GM21723 (cell line): Measurements from ENCODE around the gene KIF26B.

Experiments used
- ATAC-seq: cut with Tn5 transposase; IDR thresholded peaks from one replicate; pipeline ENCODE4 v1.9.1; 2021; ENCODE audit warnings: mild to moderate bottlenecking, moderate library complexity; ENCODE audit not compliant: unreplicated experiment

The KIF26B gene

DNA sequence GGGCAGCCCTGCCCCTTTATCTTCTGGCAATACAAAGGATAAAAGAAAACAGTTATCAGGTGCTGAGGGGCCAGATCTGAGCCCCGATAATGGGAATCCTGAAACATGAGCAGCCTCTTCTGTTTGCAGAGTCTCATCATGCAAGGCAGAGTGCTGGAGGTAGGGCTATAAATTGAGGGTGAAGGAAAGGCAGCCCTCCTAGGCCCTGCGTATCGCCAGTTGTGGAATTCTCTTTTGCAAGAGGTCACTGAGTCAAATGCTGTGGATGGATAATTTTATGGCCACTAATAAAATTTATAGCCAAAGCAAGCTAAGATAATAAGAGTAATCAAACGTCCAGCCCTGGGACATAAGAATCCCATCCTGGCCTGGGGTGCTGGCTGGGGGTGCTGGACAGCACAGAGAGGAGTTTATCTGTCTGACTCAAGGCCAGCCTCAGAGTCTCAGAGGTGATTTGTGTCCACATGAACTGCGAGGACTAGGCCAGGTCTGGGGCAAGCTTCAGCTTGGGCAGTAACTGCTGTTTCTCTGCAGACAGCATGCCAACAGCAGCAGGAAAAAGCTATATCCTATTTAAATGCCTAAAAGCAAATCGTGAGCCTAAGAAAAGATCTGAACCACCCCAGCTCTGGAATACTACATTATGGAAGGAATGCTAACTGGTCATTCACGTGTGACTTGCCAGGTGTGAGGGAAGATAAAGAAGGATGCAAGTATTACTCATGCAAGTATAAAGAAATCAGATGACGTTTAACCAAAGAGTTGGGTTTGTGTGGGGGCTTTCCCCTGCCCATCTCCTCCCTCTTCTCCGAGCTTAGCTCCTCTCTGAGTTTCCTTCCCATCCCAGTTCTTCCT is 254.8 kb downstream of the KIF26B start:
- no peak for ATAC-seq

DNA sequence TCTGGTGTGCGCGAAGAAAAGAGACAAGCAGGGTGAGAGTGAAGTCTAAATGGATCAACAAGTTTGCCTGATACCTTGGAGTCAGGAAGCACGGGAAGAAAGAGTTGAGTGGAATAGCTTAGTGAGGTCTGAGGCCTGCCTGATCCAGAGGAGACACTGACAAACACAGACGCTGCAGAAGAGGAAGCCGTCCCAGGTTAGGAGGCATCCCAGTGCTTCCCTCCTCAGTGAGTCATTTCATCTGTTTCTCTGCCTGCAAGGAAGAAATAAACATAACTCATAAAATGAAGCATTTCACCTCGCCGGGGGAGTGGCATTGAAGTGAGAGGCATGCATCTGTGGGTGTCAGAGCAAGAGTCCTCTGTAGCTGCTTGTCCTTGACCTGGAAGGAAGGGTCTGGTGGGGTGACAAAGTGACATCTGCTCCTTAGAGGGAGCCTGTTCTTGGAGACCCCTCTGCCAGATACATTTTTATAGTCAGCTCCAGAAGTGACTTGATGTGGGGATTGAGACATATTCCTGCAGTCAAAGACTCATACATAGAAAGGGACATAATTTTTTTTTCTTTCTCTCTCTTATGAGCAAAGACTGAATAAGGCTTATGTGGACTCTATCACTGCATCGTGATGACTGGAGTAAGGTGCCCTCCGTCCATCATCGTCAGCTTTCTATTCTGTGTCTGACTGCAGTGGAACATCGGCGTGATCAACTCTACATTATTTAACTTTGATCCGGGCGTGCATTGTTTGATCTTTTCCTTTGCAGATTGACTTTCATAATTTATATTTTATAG is 256.7 kb downstream of the KIF26B start:
- ATAC-seq: no peak

DNA sequence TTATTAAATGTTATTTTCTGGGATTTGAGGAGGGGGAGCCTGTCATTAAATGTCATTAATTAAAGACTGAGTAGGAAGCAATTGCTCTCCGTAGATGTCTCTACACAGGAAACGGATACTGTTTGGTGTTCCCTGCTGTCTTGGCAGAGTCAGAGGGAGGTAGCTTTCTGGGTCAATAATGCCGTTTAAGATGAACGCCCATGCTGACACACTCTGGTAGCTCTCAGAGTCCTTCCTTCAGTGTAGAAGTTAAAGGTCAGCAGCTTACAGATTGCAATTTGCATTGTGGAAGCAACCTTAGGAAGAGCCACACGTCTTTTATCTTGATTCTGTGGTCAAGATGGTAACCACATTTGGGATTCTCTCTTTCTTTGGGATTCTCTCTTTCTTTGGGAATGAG is 257.5 kb downstream of the KIF26B start:
- no peak for ATAC-seq

DNA sequence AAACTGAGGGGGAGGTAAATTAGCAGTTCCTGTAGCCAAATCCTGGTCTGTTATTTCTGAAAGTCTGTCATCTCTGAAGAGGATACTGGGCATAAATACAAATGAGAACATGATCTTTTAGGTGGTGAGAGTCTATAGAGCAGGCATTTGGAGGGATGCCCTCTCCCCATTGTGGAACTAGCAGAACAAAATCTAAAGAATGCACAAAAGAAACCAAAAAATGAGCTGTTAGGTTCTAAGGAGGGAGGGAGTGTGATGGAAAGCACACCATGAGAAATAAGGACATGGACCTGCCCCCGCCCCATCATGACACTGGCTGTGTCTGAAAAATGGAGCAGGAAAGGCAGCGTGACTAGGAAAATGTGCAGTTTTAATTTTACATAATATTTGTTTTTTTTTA is 262.0 kb downstream of the KIF26B start:
- no peak for ATAC-seq

DNA sequence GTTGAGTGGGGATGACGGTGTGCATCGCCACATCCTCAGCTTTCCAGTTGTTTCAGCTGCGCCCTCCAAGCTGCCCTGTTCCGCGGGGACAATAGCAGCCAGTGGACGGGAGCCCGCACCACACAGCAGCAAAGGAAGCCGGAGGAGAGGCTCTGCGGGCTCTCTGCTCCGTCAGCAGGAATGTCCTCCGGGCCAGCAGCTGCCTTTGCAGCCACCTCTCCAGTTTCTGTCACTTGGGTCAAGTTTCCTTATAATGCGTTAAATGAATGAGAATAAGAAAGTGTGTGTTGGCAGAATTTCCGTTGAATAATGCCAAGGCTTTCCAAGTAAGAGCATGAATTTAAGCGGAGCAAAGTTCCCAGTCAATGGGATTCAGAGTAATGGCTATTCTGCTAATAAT is 263.3 kb downstream of the KIF26B start:
- ATAC-seq: no peak

DNA sequence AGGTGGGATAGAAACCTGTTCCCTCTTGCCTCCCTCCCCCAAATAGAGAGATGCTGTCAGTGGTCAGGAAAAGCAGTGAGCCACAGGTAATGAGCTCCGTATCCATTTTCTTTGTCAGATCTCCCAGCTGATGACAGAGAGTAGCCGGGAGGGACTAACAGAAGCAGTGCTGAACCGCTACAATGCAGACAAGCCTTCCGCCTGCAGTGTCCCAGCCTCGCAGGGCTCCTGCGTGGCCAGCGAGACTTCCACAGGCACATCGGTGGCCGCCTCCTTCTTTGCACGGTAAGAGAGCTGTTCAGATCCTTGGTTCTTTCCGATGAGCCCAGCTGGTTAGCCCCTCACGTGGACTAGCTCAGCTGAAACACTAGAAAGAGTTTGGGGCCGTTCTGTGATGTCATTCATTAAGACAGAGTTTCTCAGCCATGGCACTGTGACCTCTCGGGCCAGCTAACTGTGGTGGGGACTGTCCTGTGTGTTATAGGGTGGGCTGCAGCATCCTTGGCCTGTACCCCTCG is 264.7 kb downstream of the KIF26B start:
- no peak for ATAC-seq

DNA sequence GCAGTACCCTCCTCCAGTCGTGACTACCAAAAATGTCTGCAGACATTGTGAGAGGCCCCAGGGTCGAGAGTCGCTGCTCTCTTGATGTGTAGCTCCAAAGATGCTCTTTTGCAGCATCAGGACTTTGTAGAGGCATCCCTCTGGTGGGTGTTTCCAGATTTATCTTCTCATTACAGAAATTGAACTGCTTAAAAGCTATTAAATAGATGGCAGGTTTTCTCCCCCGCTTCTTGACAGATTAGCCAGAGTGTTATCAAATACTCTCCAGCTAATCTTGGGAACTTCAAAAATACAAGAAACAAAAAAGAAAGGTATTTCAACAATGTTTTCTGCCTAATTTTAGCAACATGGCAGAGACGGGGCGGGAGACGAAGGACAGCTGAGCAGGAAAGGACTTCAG is 265.2 kb downstream of the KIF26B start:
- ATAC-seq: no peak

DNA sequence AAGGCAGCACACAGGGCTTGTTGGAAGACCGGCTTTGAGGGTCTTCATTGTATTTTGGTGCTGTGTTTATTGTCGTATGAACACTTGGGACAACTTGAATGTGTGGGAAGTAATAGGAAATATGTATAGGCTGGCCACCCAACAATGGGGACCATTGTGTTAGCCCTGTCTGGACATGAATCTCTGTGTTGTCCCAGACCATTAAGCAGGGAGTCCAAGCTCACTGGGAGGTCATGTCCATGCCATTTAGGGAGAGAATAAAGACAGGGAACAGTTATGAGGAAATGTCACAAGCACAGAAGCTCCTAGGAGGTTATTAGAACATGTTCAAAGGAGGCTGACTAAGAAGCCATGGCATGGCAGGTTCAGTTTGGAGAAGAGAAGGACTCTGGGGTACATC is 266.1 kb downstream of the KIF26B start:
- ATAC-seq: no peak

DNA sequence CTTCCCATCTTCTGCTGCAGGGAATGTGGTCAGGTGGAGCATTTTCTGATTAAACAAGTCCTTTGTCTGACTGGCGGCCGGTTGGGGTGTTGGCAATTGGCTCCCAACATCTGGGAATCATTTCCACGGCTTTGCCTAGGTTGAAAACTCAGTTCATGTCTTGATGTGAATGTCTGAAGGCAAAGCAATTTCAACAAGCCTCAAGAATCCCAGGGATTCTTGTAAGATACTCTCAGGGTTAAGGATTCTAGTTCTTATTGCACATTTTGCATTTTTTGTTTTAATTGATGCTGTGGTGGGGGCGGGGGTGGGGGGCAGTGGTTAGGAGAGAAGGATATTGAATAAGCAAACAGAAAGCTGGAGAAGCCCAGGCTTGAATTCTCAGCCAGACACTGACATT is 273.9 kb downstream of the KIF26B start:
- ATAC-seq: no peak

DNA sequence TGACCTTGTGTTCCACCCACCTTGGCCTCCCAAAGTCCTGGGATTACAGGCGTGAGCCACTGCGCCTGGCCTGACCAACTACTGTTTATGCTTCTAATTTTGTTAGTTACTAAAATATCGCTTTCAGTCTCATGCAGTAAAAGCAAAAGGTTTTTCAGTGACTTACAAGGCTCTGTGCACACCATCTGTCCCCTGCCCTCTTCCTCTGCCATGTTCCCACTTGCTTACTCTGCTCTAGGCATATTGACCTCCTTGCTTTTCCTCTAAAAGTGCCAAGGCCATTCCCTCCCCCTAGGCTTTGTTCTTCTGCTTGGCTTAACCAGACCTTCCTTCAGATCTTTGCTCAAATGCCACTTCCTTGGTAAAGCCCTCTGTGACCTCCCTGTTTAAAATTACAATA is 276.9 kb downstream of the KIF26B start:
- ATAC-seq: no peak

DNA sequence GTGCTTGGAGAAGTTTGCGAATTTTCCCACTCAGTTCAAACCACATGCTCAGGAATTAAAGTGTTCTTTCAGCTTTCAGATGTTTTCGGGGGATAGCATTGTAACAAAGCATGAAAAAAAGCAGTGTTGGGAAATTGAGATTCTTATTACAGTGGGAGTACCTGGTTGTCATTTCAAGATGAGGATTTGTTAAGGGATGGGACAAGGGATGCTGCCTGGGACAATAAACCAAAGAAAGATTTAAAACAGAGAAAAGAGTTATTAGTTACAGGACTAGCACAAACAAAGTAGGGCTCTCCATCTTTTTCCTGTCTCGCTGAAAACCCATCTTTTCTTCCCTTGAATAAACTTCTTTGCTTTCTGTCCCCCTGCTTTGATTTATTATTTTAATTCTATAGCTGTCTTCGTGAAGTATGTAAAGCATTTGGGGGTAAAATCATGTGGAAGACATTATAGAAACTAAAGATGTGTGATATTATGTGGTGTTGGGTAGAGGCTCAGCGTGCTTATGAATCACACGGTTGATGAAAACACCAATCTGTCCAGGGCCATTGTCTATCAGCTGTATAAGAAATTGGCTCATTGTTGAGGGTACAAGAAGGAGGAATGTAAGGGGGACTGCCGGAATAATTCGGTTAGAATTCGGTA is 277.6 kb downstream of the KIF26B start:
- ATAC-seq: no peak

DNA sequence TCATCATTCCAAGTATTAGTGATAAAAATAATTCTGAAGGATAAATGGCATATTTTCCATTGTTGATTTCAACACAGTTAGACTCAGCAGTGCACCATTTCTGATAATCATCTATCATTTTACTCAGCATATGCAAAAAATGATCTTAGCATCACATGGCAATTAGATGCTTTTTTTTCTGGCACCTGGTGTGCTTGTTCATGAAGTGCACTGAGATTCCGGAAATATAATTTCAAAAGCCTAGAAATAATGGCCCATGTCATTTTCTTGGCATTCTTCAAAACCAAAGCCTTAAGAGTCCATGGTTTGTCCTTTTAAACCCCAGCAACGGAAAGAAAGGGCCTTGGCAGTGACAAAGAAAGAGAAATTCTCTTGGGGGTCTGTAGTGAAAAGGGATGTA is 278.8 kb downstream of the KIF26B start:
- ATAC-seq: no peak

DNA sequence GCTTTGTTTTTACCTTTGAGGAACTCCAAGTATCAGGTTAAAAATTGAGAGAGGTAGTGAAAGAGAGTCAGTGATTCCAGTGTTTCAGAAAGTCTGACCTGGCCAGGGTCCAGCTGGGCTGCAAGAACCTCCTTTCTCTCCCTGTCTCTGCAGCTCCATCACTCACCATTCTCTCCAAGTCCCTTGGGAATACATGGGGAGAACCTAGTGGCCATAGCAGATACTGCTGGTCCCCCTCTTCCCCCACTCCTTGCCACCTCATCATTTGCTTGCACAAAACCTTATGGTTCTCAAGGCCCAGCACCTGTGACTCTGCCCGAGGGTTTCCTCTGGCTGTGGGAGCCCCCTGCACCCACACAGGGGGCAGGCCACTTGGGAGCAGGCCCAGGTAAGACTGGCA is 279.5 kb downstream of the KIF26B start:
- no peak for ATAC-seq

DNA sequence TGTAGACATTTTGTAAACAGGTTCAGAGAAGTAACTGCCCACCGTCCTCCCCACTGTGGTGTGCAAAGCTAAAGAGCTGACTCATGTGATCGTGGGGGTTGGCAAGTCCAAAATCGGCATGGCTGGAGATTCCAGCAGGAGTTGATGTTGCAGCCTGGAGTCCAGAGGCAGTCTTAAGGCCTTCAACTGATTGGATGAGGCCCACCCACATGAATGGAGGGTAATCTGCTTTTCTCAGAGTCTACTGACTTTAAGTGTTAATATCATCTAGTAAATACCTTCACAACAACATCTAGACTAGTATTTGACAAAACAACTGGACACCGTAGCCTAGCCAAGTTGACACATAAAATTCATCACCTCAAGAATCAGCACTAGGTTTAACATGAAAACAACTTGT is 281.6 kb downstream of the KIF26B start:
- ATAC-seq: no peak

DNA sequence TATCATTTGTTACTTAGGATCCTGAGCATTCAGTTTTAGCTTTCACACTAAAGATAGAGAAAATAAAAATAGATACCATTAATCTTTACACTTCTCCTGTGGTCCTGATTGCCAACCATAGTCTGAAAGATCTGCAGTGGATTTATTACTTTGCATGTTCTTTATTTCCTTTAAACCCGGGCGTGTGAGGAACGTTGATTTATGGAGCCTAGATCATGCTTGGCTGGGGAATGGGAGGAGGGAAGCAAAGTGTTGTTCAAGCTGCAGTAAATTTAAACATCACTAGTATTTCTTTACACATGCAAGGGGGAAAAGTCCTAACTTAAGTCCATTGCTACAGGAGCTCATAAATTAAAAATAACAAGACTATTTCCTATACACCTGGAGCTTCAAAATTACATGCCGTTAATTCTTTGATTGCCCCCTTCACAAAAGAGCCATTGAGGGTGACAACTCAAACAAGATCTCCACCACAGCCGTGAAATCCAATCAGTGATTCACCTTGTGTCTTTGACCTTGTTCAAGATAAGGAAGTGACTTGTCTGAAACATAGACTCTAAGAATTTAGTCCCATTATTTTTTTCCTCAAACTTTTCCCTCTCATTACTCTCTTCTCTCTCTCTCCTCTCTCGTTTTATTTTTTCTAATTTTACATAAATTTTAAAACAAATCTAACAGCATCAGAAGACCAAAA is 282.7 kb downstream of the KIF26B start:
- no peak for ATAC-seq

DNA sequence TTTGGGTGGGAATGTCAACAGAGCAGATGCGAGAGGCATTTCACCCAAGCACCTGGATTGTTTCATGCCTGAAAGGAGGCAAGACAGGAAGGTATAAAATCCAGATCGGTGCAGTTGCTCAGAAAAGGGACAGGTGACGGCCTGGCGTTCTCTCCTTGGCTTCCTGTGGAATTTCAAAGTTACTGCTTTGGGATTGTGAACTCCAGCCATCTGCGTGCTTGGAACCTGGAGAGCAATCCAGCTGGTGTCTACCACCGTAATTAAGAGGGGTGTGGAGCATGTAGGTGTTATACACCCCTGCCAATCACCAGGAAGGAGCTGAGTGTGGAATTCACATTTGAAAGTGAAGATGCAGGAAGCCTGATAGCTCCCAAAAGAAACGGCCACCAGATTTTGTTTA is 286.1 kb downstream of the KIF26B start:
- no peak for ATAC-seq

DNA sequence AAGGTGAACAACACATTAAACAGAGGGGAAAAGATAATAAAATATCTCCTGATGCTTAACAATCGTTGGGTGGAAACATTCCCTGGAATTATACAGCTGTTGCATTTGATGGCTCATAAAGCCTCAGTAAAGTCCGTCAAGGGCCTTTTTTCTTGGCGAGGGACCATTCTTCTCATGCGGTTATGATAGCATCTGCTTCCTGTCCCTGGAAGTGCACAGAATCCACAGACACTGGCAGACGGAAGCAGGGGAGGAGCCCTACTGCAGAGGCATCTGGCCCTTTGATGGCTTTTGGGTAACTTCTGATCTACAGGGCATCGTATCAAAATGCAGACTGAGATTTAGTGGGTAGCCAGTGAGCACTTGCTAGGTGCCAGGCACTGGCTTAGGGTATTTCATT is 286.9 kb downstream of the KIF26B start:
- ATAC-seq: no peak

DNA sequence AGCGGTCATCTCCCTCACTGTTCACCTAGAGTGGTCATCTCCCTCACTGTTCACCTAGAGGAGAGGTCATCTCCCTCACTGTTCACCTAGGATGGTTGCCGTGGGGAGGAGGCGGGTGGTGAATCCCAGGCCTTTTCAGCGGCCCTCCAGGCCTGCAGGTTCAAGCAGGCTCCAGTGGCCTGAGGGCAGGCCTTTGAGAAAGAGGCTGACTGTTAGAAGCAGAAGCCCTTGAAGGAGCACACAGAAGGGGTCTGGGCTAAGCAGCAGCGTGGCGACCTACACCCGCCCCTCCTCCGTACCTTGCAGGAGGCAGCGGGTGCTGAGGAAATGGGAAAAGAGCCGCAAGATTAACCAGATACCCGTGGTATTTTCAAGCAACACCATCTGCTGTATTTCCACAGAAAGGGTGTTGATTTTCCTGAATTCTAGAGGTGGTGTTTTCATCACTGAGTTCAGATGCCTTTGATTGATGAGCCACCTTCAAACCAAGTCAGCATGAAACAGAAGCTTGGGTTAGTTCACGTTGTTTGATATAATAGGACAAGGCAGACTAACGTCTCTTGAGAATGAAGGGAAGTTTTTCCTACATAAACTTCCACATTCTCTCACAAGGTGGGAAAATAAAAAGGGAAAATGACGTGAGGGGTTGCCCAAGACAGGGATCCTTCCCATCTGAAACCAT is 289.5 kb downstream of the KIF26B start:
- ATAC-seq: no peak

DNA sequence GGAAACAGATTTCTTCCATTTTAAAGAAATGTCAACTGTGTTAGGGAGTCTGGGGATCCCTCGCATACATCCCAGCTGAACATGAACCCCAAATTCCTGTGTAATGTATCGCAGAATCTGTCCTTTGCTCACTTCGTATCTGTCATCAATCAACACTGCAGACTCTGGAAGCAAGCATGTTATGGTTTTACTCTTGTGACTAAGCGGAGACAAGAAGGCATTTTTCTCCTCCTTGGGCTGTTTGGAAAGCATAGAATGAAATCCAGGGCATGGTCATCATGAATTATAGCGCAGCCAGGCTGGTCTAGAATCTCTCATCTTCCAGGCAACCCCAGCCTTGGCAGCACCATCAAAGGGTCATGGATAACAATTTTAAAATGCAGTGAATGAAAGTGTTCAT is 290.2 kb downstream of the KIF26B start:
- no peak for ATAC-seq

DNA sequence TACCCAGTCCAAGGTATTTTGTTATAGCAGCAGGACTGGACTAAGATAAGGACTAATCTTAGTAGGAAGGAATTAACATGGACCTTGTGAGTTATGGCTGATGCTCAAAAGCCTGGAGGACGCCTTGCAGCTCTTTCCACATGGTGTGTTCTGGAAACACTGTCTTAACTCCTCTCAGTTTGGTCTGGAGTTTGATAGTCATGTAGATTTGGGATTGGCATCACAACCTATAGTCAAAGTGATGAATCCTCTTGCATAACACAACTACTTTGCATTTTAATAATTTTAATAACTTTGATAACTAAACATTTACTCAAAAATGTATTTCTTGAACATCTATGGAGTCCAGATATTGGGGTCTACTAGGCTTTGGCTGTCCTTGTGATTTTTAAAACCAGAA is 293.7 kb downstream of the KIF26B start:
- no peak for ATAC-seq
